ENCODE data around the gene COL7A1. TPM values are rescaled to one million over a fixed set of nuclear protein-coding genes. Genes with fewer than 3 reads are reported as not detected.

COL7A1 gene
- polyA plus RNA-seq, 1 donor: 9.3 TPM

- DNase-seq: no peak
Observed at GRCh38 chr3:48619541-48620524, 24.7 kb upstream of the COL7A1 start.

GRCh38 chr3:48617559-48617958 lies 22.4 kb upstream of the COL7A1 start:
- no peak for DNase-seq

- no peak for DNase-seq
Observed at GRCh38 chr3:48614044-48614443, 18.9 kb upstream of the COL7A1 start.

- DNase-seq: no peak
Observed at GRCh38 chr3:48612309-48612708, 17.2 kb upstream of the COL7A1 start.

GRCh38 chr3:48609088-48610005 lies 14.2 kb upstream of the COL7A1 start, which contains the start of gene UQCRC1:
Gene UQCRC1 (minus strand): TSS chr3:48609646. CDS start chr3:48609620, 26 bp downstream.
- peak; percentile 95 for DNase-seq

- DNase-seq: no peak
Observed at GRCh38 chr3:48607519-48607918, 12.4 kb upstream of the COL7A1 start.

GRCh38 chr3:48601622-48601994 lies 6.5 kb upstream of the COL7A1 start:
- DNase-seq: no peak

- no peak for DNase-seq
Observed at GRCh38 chr3:48600711-48601621, 5.8 kb upstream of the COL7A1 start.

GRCh38 chr3:48599509-48600285 lies 4.6 kb upstream of the COL7A1 start:
- DNase-seq: no peak

- DNase-seq: no peak
Observed at GRCh38 chr3:48599077-48599501, 4.0 kb upstream of the COL7A1 start.

GRCh38 chr3:48598323-48599076 lies 3.4 kb upstream of the COL7A1 start:
- no peak for DNase-seq

- no peak for DNase-seq
Observed at GRCh38 chr3:48597408-48597800, 2.3 kb upstream of the COL7A1 start.

GRCh38 chr3:48596676-48597407 lies 1.7 kb upstream of the COL7A1 start:
- DNase-seq: no peak

- no peak for DNase-seq
Observed at GRCh38 chr3:48596157-48596556, 1.0 kb upstream of the COL7A1 start.

- DNase-seq: no peak
Observed at GRCh38 chr3:48595526-48596121, 495 bp upstream of the COL7A1 start.

- no peak for DNase-seq
Observed at GRCh38 chr3:48594417-48595049, 596 bp downstream of the COL7A1 start.

- DNase-seq: no peak
Observed at GRCh38 chr3:48593337-48593736, 1.8 kb downstream of the COL7A1 start.

- DNase-seq: no peak
Observed at GRCh38 chr3:48592519-48593087, 2.5 kb downstream of the COL7A1 start.
